ENCODE data around the gene CCDC40.

DNA sequence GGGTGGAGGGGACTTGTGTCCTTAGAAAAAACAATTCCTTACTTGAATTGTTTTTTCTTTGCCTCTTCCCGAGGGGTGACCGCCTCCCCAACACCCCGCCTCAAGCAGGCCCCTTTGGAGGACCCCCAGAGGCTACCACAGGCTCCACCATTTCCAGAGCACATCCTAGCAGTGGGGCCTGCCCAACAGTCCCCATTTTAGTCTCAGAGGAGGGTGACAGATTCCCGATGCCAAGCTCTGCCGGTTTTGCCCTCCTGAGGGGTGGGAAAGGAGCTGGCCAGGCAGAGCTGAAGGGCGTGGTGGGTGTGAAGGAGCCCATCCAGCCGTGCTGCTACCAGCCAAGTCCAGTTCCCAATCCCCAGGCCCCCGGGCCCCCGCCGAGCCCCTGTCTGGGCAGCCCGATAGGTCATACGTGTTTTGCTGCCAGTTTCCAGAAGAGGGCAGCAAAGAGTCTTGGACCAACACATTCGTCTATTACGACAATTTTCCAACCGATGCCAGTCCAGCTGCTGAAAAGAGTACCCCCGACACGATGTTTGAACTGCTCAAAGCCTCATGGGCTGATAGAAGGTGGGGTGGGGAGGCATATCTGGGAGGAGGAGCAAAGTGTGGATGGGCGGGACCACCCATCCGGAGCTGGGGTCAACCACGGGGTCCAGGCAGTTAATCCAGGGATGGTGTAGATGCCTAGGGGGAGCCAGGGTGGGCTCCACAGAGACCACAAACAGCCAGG, 46.1 kb downstream of the CCDC40 start:
- TF ChIP-seq MEF2A (IDR thresholded peaks at IDR 0.05; ENCODE audit: insufficient read depth, low read depth, low read length) = no peak
- TF ChIP-seq, protein P1, sequence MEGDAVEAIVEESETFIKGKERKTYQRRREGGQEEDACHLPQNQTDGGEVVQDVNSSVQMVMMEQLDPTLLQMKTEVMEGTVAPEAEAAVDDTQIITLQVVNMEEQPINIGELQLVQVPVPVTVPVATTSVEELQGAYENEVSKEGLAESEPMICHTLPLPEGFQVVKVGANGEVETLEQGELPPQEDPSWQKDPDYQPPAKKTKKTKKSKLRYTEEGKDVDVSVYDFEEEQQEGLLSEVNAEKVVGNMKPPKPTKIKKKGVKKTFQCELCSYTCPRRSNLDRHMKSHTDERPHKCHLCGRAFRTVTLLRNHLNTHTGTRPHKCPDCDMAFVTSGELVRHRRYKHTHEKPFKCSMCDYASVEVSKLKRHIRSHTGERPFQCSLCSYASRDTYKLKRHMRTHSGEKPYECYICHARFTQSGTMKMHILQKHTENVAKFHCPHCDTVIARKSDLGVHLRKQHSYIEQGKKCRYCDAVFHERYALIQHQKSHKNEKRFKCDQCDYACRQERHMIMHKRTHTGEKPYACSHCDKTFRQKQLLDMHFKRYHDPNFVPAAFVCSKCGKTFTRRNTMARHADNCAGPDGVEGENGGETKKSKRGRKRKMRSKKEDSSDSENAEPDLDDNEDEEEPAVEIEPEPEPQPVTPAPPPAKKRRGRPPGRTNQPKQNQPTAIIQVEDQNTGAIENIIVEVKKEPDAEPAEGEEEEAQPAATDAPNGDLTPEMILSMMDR (IDR thresholded peaks at IDR 0.05 in 2 of 3, conservative IDR thresholded peaks at IDR 0.05 in 1 of 3; ENCODE audit: control insufficient read depth in 2 of 3, extremely low read depth in 1 of 3, insufficient read depth in 1 of 3, low read depth in 3 of 3, low read length in 3 of 3) = peak; percentile 62 to 83 (median 66)
- no peak for TF ChIP-seq HCFC1 (IDR thresholded peaks at IDR 0.05; ENCODE audit: low read length)
- no peak for TF ChIP-seq POLR2AphosphoS5 (IDR thresholded peaks at IDR 0.05; ENCODE audit: low read length)
- TF ChIP-seq SMC3 (IDR thresholded peaks at IDR 0.05; ENCODE audit: borderline replicate concordance, low read length) = peak; percentile 40
- TF ChIP-seq, protein P2, sequence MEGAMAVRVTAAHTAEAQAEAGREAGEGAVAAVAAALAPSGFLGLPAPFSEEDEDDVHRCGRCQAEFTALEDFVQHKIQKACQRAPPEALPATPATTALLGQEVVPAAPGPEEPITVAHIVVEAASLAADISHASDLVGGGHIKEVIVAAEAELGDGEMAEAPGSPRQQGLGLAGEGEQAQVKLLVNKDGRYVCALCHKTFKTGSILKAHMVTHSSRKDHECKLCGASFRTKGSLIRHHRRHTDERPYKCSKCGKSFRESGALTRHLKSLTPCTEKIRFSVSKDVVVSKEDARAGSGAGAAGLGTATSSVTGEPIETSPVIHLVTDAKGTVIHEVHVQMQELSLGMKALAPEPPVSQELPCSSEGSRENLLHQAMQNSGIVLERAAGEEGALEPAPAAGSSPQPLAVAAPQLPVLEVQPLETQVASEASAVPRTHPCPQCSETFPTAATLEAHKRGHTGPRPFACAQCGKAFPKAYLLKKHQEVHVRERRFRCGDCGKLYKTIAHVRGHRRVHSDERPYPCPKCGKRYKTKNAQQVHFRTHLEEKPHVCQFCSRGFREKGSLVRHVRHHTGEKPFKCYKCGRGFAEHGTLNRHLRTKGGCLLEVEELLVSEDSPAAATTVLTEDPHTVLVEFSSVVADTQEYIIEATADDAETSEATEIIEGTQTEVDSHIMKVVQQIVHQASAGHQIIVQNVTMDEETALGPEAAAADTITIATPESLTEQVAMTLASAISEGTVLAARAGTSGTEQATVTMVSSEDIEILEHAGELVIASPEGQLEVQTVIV (IDR thresholded peaks at IDR 0.05; ENCODE audit: borderline replicate concordance, partially characterized antibody) = no peak
- TF ChIP-seq, protein P3, sequence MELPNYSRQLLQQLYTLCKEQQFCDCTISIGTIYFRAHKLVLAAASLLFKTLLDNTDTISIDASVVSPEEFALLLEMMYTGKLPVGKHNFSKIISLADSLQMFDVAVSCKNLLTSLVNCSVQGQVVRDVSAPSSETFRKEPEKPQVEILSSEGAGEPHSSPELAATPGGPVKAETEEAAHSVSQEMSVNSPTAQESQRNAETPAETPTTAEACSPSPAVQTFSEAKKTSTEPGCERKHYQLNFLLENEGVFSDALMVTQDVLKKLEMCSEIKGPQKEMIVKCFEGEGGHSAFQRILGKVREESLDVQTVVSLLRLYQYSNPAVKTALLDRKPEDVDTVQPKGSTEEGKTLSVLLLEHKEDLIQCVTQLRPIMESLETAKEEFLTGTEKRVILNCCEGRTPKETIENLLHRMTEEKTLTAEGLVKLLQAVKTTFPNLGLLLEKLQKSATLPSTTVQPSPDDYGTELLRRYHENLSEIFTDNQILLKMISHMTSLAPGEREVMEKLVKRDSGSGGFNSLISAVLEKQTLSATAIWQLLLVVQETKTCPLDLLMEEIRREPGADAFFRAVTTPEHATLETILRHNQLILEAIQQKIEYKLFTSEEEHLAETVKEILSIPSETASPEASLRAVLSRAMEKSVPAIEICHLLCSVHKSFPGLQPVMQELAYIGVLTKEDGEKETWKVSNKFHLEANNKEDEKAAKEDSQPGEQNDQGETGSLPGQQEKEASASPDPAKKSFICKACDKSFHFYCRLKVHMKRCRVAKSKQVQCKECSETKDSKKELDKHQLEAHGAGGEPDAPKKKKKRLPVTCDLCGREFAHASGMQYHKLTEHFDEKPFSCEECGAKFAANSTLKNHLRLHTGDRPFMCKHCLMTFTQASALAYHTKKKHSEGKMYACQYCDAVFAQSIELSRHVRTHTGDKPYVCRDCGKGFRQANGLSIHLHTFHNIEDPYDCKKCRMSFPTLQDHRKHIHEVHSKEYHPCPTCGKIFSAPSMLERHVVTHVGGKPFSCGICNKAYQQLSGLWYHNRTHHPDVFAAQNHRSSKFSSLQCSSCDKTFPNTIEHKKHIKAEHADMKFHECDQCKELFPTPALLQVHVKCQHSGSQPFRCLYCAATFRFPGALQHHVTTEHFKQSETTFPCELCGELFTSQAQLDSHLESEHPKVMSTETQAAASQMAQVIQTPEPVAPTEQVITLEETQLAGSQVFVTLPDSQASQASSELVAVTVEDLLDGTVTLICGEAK (IDR thresholded peaks at IDR 0.05; ENCODE audit: borderline replicate concordance) = no peak
- no peak for TF ChIP-seq POLR2A (IDR thresholded peaks at IDR 0.05; ENCODE audit: low read depth, low read length)
- TF ChIP-seq TBL1XR1 (IDR thresholded peaks at IDR 0.05; ENCODE audit: low read depth, low read length) = no peak
- TF ChIP-seq BRCA1 (IDR thresholded peaks at IDR 0.05; ENCODE audit: low read depth, low read length) = no peak
- no peak for TF ChIP-seq CBX5 (IDR thresholded peaks at IDR 0.05; ENCODE audit: low read depth)
- TF ChIP-seq EZH2 (IDR thresholded peaks at IDR 0.05; ENCODE audit: borderline replicate concordance, control insufficient read depth, low read depth, low read length) = no peak
